Measurements from ENCODE around the gene TTC23L. TPM values are rescaled to one million over a fixed set of nuclear protein-coding genes. Genes with fewer than 3 reads are reported as not detected.

Gene TTC23L
- polyA plus RNA-seq, 1 experiment: not detected

DNA sequence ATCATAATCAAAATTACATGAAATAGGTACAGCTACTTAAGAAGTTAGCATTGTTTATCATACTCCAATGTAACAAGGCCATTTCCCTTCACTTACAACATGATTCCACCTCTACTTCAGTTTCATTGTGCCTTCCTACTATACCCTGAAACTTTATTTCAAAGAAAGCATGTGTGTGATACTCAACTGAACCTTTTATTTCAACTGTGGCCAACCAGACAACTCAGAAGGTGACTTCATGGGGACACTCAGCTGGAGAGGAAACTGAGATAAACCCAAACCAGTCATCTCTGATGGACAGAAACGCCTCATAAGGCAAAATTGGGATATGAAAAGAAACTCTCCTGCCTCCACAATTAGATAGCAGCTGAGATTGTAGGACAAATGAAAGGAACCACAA is 5.9 kb upstream of the TTC23L start:
- ChIA-PET POLR2A (no interaction called here), CTCF (interaction anchor here (1.3 kb wide), 1 partner anchor 20 kb away, joined by 3 read pairs; no protein-coding TSS in a partner anchor)
- TF ChIP-seq, protein P1, sequence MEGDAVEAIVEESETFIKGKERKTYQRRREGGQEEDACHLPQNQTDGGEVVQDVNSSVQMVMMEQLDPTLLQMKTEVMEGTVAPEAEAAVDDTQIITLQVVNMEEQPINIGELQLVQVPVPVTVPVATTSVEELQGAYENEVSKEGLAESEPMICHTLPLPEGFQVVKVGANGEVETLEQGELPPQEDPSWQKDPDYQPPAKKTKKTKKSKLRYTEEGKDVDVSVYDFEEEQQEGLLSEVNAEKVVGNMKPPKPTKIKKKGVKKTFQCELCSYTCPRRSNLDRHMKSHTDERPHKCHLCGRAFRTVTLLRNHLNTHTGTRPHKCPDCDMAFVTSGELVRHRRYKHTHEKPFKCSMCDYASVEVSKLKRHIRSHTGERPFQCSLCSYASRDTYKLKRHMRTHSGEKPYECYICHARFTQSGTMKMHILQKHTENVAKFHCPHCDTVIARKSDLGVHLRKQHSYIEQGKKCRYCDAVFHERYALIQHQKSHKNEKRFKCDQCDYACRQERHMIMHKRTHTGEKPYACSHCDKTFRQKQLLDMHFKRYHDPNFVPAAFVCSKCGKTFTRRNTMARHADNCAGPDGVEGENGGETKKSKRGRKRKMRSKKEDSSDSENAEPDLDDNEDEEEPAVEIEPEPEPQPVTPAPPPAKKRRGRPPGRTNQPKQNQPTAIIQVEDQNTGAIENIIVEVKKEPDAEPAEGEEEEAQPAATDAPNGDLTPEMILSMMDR (IDR thresholded peaks at IDR 0.05; ENCODE audit: insufficient read depth, low read depth, low read length): no peak
- Histone ChIP-seq H3K27me3 (ENCODE audit: control insufficient read depth, insufficient read depth, low read length) (no peaks in the 10 kb centered on the region), H3K4me3 (ENCODE audit: low read depth, low read length) (no peak overlapping the region), H3K36me3 (ENCODE audit: control insufficient read depth, insufficient read depth, low read length) (peaks cover 14% of the 10 kb centered on the region)
- DNase-seq (ENCODE audit: low read depth): no peak

DNA sequence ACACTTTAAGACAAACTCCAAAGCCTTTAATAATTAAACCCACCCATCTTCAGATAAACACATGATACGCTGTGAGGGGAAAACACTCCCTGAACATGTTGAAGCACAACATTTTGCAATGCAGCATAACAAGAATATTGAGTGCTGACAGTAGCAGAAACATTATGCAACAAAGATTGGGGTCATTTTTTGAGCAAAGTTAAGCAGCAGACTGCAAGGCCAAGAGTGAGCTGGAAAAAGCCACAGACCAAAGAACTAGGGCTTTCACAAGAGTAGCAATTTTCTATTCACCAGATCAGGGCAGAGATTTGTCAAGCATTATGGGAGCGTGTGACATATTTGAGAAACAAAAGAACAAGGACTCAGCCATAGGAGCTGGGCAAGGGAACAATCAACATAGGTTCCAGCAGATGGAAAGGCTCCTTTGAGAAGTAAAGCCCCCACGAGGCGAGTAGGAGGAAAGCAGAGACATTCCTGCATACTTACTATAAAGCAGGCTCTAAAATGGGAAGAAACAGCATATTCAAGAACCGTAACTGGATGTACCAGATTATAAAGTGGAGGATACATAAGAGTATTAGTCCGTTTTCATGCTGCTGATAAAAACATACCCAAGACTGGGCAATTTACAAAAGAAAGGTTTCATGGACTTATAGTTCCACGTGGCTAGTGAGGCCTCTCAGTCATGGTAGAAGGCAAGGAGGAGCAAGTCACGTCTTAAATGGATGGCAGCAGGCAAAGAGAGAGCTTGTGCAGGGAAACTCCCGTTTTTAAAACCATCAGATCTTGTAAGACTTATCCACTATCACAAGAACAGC is 4.8 kb upstream of the TTC23L start:
- H3K36me3 ChIP-seq (ENCODE audit: control insufficient read depth, insufficient read depth, low read length): peaks cover 14% of the 10 kb centered on the region
- no peaks in the 10 kb centered on the region for H3K27me3 ChIP-seq (ENCODE audit: control insufficient read depth, insufficient read depth, low read length)
- TF ChIP-seq, protein P1 (IDR thresholded peaks at IDR 0.05; ENCODE audit: insufficient read depth, low read depth, low read length): no peak
- ChIA-PET POLR2A (no interaction called here), CTCF (interaction anchor here (1.1 to 1.8 kb wide), 3 partner anchors 11 to 35 kb away, joined by 4 to 6 read pairs (median 4); no protein-coding TSS in a partner anchor)
- DNase-seq (ENCODE audit: low read depth): no peak
- no peak overlapping the region for H3K4me3 ChIP-seq (ENCODE audit: low read depth, low read length)

DNA sequence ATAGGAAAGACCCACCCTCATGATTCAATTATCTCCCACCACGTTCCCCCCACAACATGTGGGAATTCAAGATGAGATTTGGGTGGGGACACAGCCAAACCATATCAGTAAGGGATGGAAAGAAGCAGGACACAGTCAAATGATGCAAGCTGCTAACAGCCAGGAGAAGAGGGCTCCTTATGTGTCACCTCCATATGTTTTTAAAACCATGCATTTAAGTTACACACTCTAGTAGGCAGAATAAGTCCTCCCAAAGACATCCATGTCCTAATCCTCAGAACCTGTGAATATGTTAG is 4.2 kb upstream of the TTC23L start:
- POLR2A ChIA-PET: no interaction called here
- CTCF ChIA-PET: interaction anchor here (0.6 to 1.8 kb wide), 5 partner anchors 10 to 248 kb away, joined by 3 to 6 read pairs (median 4); no protein-coding TSS in a partner anchor
- TF ChIP-seq, protein P1 (IDR thresholded peaks at IDR 0.05; ENCODE audit: insufficient read depth, low read depth, low read length): no peak
- DNase-seq (ENCODE audit: low read depth): no peak
- H3K36me3 ChIP-seq (ENCODE audit: control insufficient read depth, insufficient read depth, low read length): peaks cover 12% of the 10 kb centered on the region
- H3K4me3 ChIP-seq (ENCODE audit: low read depth, low read length): no peak overlapping the region
- no peaks in the 10 kb centered on the region for H3K27me3 ChIP-seq (ENCODE audit: control insufficient read depth, insufficient read depth, low read length)

DNA sequence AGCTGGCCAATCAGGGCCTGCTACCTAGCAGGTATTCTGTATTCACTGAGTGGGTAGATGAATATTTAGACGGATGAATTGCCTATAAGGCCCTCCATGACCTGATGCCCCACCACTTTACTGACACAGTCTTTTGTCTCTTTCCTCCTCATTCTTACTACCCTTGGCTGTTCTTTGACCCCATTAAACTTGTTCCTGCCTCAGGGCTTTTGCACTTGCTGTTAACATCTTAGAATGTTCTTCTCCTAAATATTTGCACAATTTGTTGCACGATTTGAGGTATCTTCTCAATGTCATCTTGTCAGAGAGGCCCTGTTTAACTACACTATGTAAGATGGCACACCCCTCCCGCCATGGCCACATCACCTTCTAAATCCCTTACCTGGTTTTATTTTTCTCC is 3.3 kb upstream of the TTC23L start:
- CTCF ChIA-PET: interaction anchor here (1.8 kb wide), 1 partner anchor 10 kb away, joined by 4 read pairs; no protein-coding TSS in a partner anchor
- Histone ChIP-seq H3K36me3 (ENCODE audit: control insufficient read depth, insufficient read depth, low read length) (peaks cover 5% of the 10 kb centered on the region), H3K27me3 (ENCODE audit: control insufficient read depth, insufficient read depth, low read length) (no peaks in the 10 kb centered on the region), H3K4me3 (ENCODE audit: low read depth, low read length) (no peak overlapping the region)
- TF ChIP-seq, protein P1 (IDR thresholded peaks at IDR 0.05; ENCODE audit: insufficient read depth, low read depth, low read length): no peak
- no peak for DNase-seq (ENCODE audit: low read depth)
- POLR2A ChIA-PET: no interaction called here

DNA sequence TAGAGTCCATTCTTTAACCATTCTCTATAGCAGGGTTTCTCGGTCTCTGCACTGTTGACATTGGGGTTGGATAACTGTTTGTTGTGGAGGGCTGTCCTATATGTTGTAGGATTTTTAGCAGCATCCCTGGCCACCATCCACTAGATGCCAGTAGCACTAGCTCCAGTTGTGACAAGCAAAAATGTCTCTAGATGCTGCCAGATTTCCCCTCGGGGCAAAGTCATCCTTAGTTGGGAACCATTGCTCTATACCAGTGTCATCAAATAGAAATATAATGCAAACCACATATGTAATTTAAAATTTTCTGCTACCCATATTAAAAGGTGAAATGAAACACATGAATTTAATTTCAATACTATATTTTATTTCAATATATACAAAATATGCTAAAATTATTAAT is 2.9 kb downstream of the TTC23L start:
- POLR2A ChIA-PET: no interaction called here
- Histone ChIP-seq H3K27me3 (ENCODE audit: control insufficient read depth, insufficient read depth, low read length) (no peaks in the 10 kb centered on the region; the same call in 1 of the 2 replicates), H3K36me3 (ENCODE audit: control insufficient read depth, insufficient read depth, low read length) (no peaks in the 10 kb centered on the region), H3K4me3 (ENCODE audit: low read depth, low read length) (no peak overlapping the region)
- TF ChIP-seq, protein P1 (IDR thresholded peaks at IDR 0.05; ENCODE audit: insufficient read depth, low read depth, low read length): no peak
- DNase-seq (ENCODE audit: low read depth): no peak
- CTCF ChIA-PET: interaction anchor here (1.4 kb wide), 1 partner anchor 51 kb away, joined by 3 read pairs; no protein-coding TSS in a partner anchor
